DND-41 (cell line): ENCODE results near the gene CCDC30.
"Not testable (repeated sequence)": the region's sequence is repeated elsewhere in the genome, so short reads cannot be mapped to it uniquely, and the experiment has no call there.

ENCODE experiments used
- CTCF ChIP-seq: IDR thresholded peaks from 2 replicates; pipeline ENCODE4 v1.5.1; 2012; ENCODE audit warnings: borderline replicate concordance, low read length, moderate library complexity, mild to moderate bottlenecking; ENCODE audit not compliant: poor library complexity, severe bottlenecking; ENCODE audit errors: extremely low read depth
- EZH2 ChIP-seq: IDR thresholded peaks from 3 replicates; pipeline ENCODE4 v1.6.1; 2012; ENCODE audit warnings: borderline replicate concordance, low read depth, mild to moderate bottlenecking, moderate library complexity, low read length, inconsistent platforms; ENCODE audit not compliant: severe bottlenecking

- TF ChIP-seq CTCF, EZH2: not testable (repeated sequence)
Measured at GRCh38 chr1:42682484-42682738, 219.3 kb downstream of the CCDC30 start.
